Osteoblast (primary cell): ENCODE measurements around the gene MBD5. TPM values are rescaled to one million over a fixed set of nuclear protein-coding genes. Genes with fewer than 3 reads are reported as not detected.
A peak's percentile ranks its signal among the peaks of the same experiment; 100 is the strongest.

ENCODE experiments used
- DNase-seq: peaks from one replicate; pipeline ENCODE4 v3.0.0; 2011; ENCODE audit warnings: low spot score, mixed read lengths; ENCODE audit not compliant: insufficient read length; ENCODE audit errors: missing footprints
- H2AFZ ChIP-seq: 2 replicates; pipeline ENCODE4 v1.6.0; 2011; ENCODE audit warnings: mild to moderate bottlenecking, low read length
- H3K27ac ChIP-seq: 2 replicates; pipeline ENCODE4 v1.5.1; 2011; ENCODE audit warnings: mild to moderate bottlenecking, low read depth, low read length, moderate library complexity
- H3K27me3 ChIP-seq: 2 replicates; pipeline ENCODE4 v1.6.0; 2012; ENCODE audit warnings: mild to moderate bottlenecking, control low read depth, inconsistent platforms, low read length, moderate library complexity; ENCODE audit not compliant: insufficient read depth
- H3K36me3 ChIP-seq: 2 replicates; pipeline ENCODE4 v1.5.1; 2011; ENCODE audit warnings: mild to moderate bottlenecking, low read length, control low read depth, moderate library complexity; ENCODE audit not compliant: insufficient read depth
- H3K4me1 ChIP-seq: 2 replicates; pipeline ENCODE4 v1.5.1; 2011; ENCODE audit warnings: mild to moderate bottlenecking, low read length, control low read depth, moderate library complexity; ENCODE audit not compliant: insufficient read depth
- H3K4me2 ChIP-seq: 2 replicates; pipeline ENCODE4 v1.6.0; 2011; ENCODE audit warnings: mild to moderate bottlenecking, low read length; ENCODE audit not compliant: insufficient read depth
- H3K4me3 ChIP-seq: fragments of 200-600 bp; sonication (generic); 3 replicates; pipeline ENCODE4 v1.5.1; 2012; ENCODE audit warnings: mild to moderate bottlenecking, low read length, inconsistent platforms; ENCODE audit not compliant: insufficient read depth
- H3K79me2 ChIP-seq: 2 replicates; pipeline ENCODE4 v1.6.0; 2012; ENCODE audit warnings: mild to moderate bottlenecking, low read length, control low read depth, inconsistent platforms; ENCODE audit not compliant: insufficient read depth
- H3K9me3 ChIP-seq: 2 replicates; pipeline ENCODE4 v1.5.1; 2011; ENCODE audit warnings: low read depth, low read length, control low read depth
- H4K20me1 ChIP-seq: 2 replicates; pipeline ENCODE4 v1.6.0; 2012; ENCODE audit warnings: mild to moderate bottlenecking, low read length, control low read depth; ENCODE audit not compliant: insufficient read depth
- CTCF ChIP-seq: IDR thresholded peaks from 2 replicates; pipeline ENCODE4 v1.5.1; 2011; ENCODE audit warnings: mild to moderate bottlenecking, low read depth, low read length, moderate library complexity; ENCODE audit errors: extremely low read depth
- total RNA-seq: library from RNA; depleted of rRNA; stranded (reverse); fragments of >200 nt; gene quantifications from 2 replicates; pipeline ENCODE4 v1.2.3, GENCODE V29; 2012

MBD5 gene
- total RNA-seq, 1 donor, result 22.4 TPM

- H2AFZ ChIP-seq, result no peak overlapping the region
- no peaks in the 10 kb centered on the region for H4K20me1 ChIP-seq
- no peaks in the 10 kb centered on the region for H3K79me2 ChIP-seq
- no peaks in the 10 kb centered on the region for H3K4me1 ChIP-seq
- H3K9me3 ChIP-seq, result no peaks in the 10 kb centered on the region
- DNase-seq, result no peak
- H3K4me2 ChIP-seq, result no peak overlapping the region
- H3K27ac ChIP-seq, result no peak overlapping the region
- H3K27me3 ChIP-seq, result no peaks in the 10 kb centered on the region
- no peaks in the 10 kb centered on the region for H3K36me3 ChIP-seq
- H3K4me3 ChIP-seq, result no peak overlapping the region
- no peak for TF ChIP-seq CTCF
Measured at GRCh38 chr2:148184976-148185375, 164.1 kb downstream of the MBD5 start.

GRCh38 chr2:148194882-148195281 is 174.0 kb downstream of the MBD5 start:
- TF ChIP-seq CTCF, result no peak
- H4K20me1 ChIP-seq, result no peaks in the 10 kb centered on the region

DNA sequence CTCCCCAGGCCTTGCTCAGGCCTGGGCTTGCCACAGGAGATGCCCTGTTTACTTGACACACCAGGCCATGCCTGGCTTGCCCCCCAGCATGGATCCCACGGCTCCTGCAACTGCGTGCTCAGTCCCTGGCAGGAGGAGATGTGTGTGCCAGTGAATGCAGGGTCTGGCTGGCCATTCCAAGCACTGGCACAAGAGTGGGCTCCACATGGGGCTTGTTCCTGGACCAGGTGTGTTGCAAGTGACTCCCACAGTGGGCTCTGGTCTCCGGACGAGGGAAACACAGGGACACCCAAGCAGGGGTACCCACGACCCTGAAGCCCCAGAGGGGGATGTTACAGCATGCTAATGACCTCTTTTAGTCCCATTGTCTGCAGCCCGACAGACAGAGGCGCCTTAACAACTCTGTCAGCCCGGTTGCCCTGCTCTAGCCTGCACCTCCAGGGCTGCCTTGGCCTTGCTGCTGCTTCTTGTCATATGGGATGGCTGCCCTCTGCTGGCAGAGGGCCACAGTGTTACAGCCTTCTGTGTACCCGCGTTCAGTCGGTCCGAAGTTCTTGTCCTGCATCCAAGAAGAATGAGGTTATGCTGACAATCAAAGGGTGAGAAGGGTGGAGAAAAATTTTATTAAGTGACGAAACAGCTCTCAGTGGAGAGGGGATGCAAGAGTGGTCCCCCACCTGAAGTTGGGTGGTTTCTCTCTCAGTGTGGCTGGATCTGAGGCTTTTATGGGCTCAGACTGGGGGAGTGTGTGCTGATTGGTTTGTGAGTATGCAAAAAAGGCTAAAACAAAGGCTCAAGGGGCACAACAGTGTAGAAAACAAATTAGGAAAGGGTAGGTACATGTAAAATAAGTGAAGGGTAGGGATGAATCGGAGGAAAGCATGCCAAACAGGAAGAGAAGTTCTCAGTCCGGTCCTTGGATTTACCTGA is 180.4 kb downstream of the MBD5 start:
- no peaks in the 10 kb centered on the region for H3K79me2 ChIP-seq
- no peaks in the 10 kb centered on the region for H4K20me1 ChIP-seq
- no peaks in the 10 kb centered on the region for H3K36me3 ChIP-seq
- no peak overlapping the region for H2AFZ ChIP-seq
- H3K4me3 ChIP-seq, result no peak overlapping the region
- H3K27me3 ChIP-seq, result no peaks in the 10 kb centered on the region
- no peaks in the 10 kb centered on the region for H3K4me1 ChIP-seq
- no peak overlapping the region for H3K4me2 ChIP-seq
- peak; percentile 44 for DNase-seq
- no peak overlapping the region for H3K27ac ChIP-seq
- no peaks in the 10 kb centered on the region for H3K9me3 ChIP-seq
- peak; percentile 49 for TF ChIP-seq CTCF

More at GRCh38 chr2:148194882-148195281, 174.0 kb downstream of the MBD5 start:
- no peaks in the 10 kb centered on the region for H3K27me3 ChIP-seq
- H3K4me1 ChIP-seq, result no peaks in the 10 kb centered on the region
- no peak overlapping the region for H3K4me3 ChIP-seq
- H3K9me3 ChIP-seq, result no peaks in the 10 kb centered on the region
- no peak for DNase-seq
- H3K79me2 ChIP-seq, result no peaks in the 10 kb centered on the region
- no peak overlapping the region for H3K4me2 ChIP-seq
- no peaks in the 10 kb centered on the region for H3K36me3 ChIP-seq
- H2AFZ ChIP-seq, result no peak overlapping the region
- H3K27ac ChIP-seq, result no peak overlapping the region

DNA sequence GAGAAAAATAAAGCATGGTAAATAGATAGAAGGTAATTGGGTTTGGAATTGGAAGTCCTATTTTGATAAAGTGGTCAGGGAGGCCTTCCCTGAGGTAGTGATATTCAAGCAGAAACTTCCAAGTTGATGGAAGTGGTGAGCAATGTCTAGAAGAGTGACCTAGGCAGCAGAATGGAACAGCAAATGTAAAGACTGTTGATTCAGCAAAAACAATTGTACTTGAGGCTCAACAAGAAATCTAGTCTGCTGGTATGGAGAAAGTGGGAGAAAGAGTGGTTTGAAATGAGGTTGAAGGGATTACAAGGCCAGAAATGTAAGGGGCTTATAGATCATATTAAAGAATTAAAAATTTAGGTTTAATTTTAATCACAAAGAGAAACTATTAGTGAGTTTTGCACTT is 181.3 kb downstream of the MBD5 start:
- TF ChIP-seq CTCF, result no peak
- Histone ChIP-seq H3K27me3 (no peaks in the 10 kb centered on the region), H3K4me3 (no peak overlapping the region), H3K4me1 (no peaks in the 10 kb centered on the region), H3K27ac (no peak overlapping the region), H3K79me2 (no peaks in the 10 kb centered on the region), H3K9me3 (no peaks in the 10 kb centered on the region), H3K36me3 (no peaks in the 10 kb centered on the region), H3K4me2 (no peak overlapping the region), H2AFZ (no peak overlapping the region), H4K20me1 (no peaks in the 10 kb centered on the region)
- DNase-seq, result no peak
